ENCODE data around the gene MAPK7. TPM values are rescaled to one million over a fixed set of nuclear protein-coding genes. Genes with fewer than 3 reads are reported as not detected.

Gene MAPK7
- total RNA-seq, 1 donor from 2014 or later, result 44.3 TPM

GRCh38 chr17:19412510-19412909 is 34.2 kb downstream of the MAPK7 start:
- TF ChIP-seq CTCF (conservative IDR thresholded peaks at IDR 0.05), result no peak
- no peak for DNase-seq (ENCODE audit: extremely low spot score, unreplicated experiment)
- Mint-ChIP-seq H3K27me3 (peaks cover 10% of the 10 kb centered on the region), H3K4me3 (no peak overlapping the region), H3K9me3 (no peaks in the 10 kb centered on the region), H3K36me3 (no peaks in the 10 kb centered on the region), H3K4me1 (ENCODE audit: unreplicated experiment) (peaks cover 7% of the 10 kb centered on the region), H3K27ac (no peak overlapping the region)

GRCh38 chr17:19412984-19413383 is 34.7 kb downstream of the MAPK7 start:
- Mint-ChIP-seq H3K4me3 (no peak overlapping the region), H3K27ac (no peak overlapping the region), H3K36me3 (no peaks in the 10 kb centered on the region), H3K9me3 (no peaks in the 10 kb centered on the region), H3K27me3 (peaks cover 10% of the 10 kb centered on the region), H3K4me1 (ENCODE audit: unreplicated experiment) (peaks cover 7% of the 10 kb centered on the region)
- no peak for TF ChIP-seq CTCF (conservative IDR thresholded peaks at IDR 0.05)
- DNase-seq (ENCODE audit: extremely low spot score, unreplicated experiment), result no peak

- DNase-seq (ENCODE audit: extremely low spot score, unreplicated experiment), result no peak
- Mint-ChIP-seq H3K27me3 (peaks cover 10% of the 10 kb centered on the region), H3K4me1 (ENCODE audit: unreplicated experiment) (peaks cover 7% of the 10 kb centered on the region), H3K9me3 (no peaks in the 10 kb centered on the region), H3K4me3 (no peak overlapping the region), H3K36me3 (no peaks in the 10 kb centered on the region), H3K27ac (no peak overlapping the region)
- no peak for TF ChIP-seq CTCF (conservative IDR thresholded peaks at IDR 0.05)
Observed at GRCh38 chr17:19413761-19414160, 35.5 kb downstream of the MAPK7 start.

- H3K27me3 Mint-ChIP-seq, result peaks cover 10% of the 10 kb centered on the region
- H3K36me3 Mint-ChIP-seq, result no peaks in the 10 kb centered on the region
- H3K27ac Mint-ChIP-seq, result no peak overlapping the region
- peaks cover 7% of the 10 kb centered on the region for H3K4me1 Mint-ChIP-seq (ENCODE audit: unreplicated experiment)
- no peak overlapping the region for H3K4me3 Mint-ChIP-seq
- no peak for DNase-seq (ENCODE audit: extremely low spot score, unreplicated experiment)
- TF ChIP-seq CTCF (conservative IDR thresholded peaks at IDR 0.05), result no peak
- no peaks in the 10 kb centered on the region for H3K9me3 Mint-ChIP-seq
Observed at GRCh38 chr17:19414396-19415280, 36.3 kb downstream of the MAPK7 start.

GRCh38 chr17:19415311-19415710 is 37.0 kb downstream of the MAPK7 start:
- no peak overlapping the region for H3K27ac Mint-ChIP-seq
- H3K9me3 Mint-ChIP-seq, result no peaks in the 10 kb centered on the region
- DNase-seq (ENCODE audit: extremely low spot score, unreplicated experiment), result no peak
- no peak overlapping the region for H3K4me3 Mint-ChIP-seq
- H3K36me3 Mint-ChIP-seq, result no peaks in the 10 kb centered on the region
- peaks cover 3% of the 10 kb centered on the region for H3K4me1 Mint-ChIP-seq (ENCODE audit: unreplicated experiment)
- TF ChIP-seq CTCF (conservative IDR thresholded peaks at IDR 0.05), result no peak
- H3K27me3 Mint-ChIP-seq, result peaks cover 6% of the 10 kb centered on the region

Measured in type B pancreatic cell (in vitro differentiated cells).